Hepatocyte (in vitro differentiated cells): ENCODE measurements around the gene GNS. TPM values are rescaled to one million over a fixed set of nuclear protein-coding genes. Genes with fewer than 3 reads are reported as not detected.

Source experiments
- DNase-seq: peaks from one replicate; pipeline ENCODE4 v3.0.0-alpha.2; 2016; ENCODE audit warnings: low spot score
- H2AFZ ChIP-seq: fragments of 200-600 bp; sonication (generic); 2 replicates; pipeline ENCODE4 v1.6.0; 2016; ENCODE audit warnings: antibody characterized with exemption, mild to moderate bottlenecking
- H3K27ac ChIP-seq: fragments of 200-600 bp; sonication (generic); 2 replicates; pipeline ENCODE4 v1.5.1; 2016; ENCODE audit warnings: mild to moderate bottlenecking
- H3K27me3 ChIP-seq: fragments of 200-600 bp; sonication (generic); 2 replicates; pipeline ENCODE4 v1.6.1; 2016
- H3K36me3 ChIP-seq: fragments of 200-600 bp; sonication (generic); replicated peaks from 2 replicates; pipeline ENCODE4 v1.5.1; 2016; ENCODE audit warnings: low read depth; ENCODE audit not compliant: insufficient read depth
- H3K4me1 ChIP-seq: fragments of 200-600 bp; sonication (generic); 2 replicates; pipeline ENCODE4 v1.5.1; 2016; ENCODE audit warnings: mild to moderate bottlenecking, moderate library complexity; ENCODE audit not compliant: insufficient read depth
- H3K4me2 ChIP-seq: fragments of 200-600 bp; sonication (generic); 2 replicates; pipeline ENCODE4 v1.6.0; 2016
- H3K4me3 ChIP-seq: fragments of 200-600 bp; sonication (generic); 2 replicates; pipeline ENCODE4 v1.5.1; 2016; ENCODE audit warnings: mild to moderate bottlenecking
- H3K79me2 ChIP-seq: fragments of 200-600 bp; sonication (generic); 2 replicates; pipeline ENCODE4 v1.6.0; 2017; ENCODE audit warnings: mild to moderate bottlenecking
- H3K9me2 ChIP-seq: fragments of 200-600 bp; sonication (generic); replicated peaks from 2 replicates; pipeline ENCODE4 v1.6.0; 2017; ENCODE audit warnings: mild to moderate bottlenecking; ENCODE audit not compliant: insufficient read depth
- H3K9me3 ChIP-seq: fragments of 200-600 bp; sonication (generic); 2 replicates; pipeline ENCODE4 v1.5.1; 2016; ENCODE audit warnings: low read depth, mild to moderate bottlenecking
- H4K20me1 ChIP-seq: fragments of 200-600 bp; sonication (generic); 2 replicates; pipeline ENCODE4 v1.6.0; 2016; ENCODE audit warnings: mild to moderate bottlenecking; ENCODE audit not compliant: insufficient read depth, poor library complexity, severe bottlenecking
- CTCF ChIP-seq: fragments of 200-600 bp; sonication (generic); IDR thresholded peaks from 2 replicates; pipeline ENCODE4 v1.5.1; 2016; ENCODE audit warnings: antibody characterized with exemption, mild to moderate bottlenecking; ENCODE audit not compliant: poor library complexity
- EZH2 ChIP-seq: fragments of 200-600 bp; sonication (generic); IDR thresholded peaks from 2 replicates; pipeline ENCODE4 v1.6.1; 2016; ENCODE audit warnings: antibody characterized with exemption, mild to moderate bottlenecking, borderline replicate concordance
- EZH2phosphoT487 ChIP-seq: fragments of 200-600 bp; sonication (generic); IDR thresholded peaks from one replicate; pipeline ENCODE4 v1.6.1; 2018; ENCODE audit warnings: antibody characterized with exemption, mild to moderate bottlenecking, low read depth, moderate library complexity; ENCODE audit not compliant: unreplicated experiment, severe bottlenecking
- WGBS: methylation state at CpG from one replicate; pipeline ENCODE4 v1.1.6; 2016; ENCODE audit warnings: low lambda C conversion rate; ENCODE audit errors: missing lambda C conversion rate; 5-methylcytosine and 5-hydroxymethylcytosine counted together
- polyA plus RNA-seq: library from polyadenylated mRNA; unstranded; fragments of >200 nt; fragmentation: Nextera tagmentation; extraction: Ambion mirVana; gene quantifications from 2 replicates; pipeline ENCODE4 v1.2.1, GENCODE V29; 2016
- total RNA-seq: library from RNA; depleted of rRNA; stranded (reverse); fragments of >200 nt; gene quantifications from 2 replicates; pipeline ENCODE4 v1.2.3, GENCODE V29; 2014

GNS gene
- total and polyA plus RNA-seq, 2 experiments from 2014 or later, result 88.0 to 193 TPM

GRCh38 chr12:64724201-64724745, 34.9 kb downstream of the GNS start:
- H3K27ac ChIP-seq, result no peak overlapping the region
- H4K20me1 ChIP-seq, result no peaks in the 10 kb centered on the region
- H3K9me3 ChIP-seq, result no peaks in the 10 kb centered on the region
- no peaks in the 10 kb centered on the region for H3K27me3 ChIP-seq
- 94% methylated on average over 11 of the region's 11 CpGs for WGBS
- H3K9me2 ChIP-seq, result no peaks in the 10 kb centered on the region
- no peak overlapping the region for H2AFZ ChIP-seq
- H3K4me1 ChIP-seq, result no peaks in the 10 kb centered on the region
- H3K4me2 ChIP-seq, result no peak overlapping the region
- DNase-seq, result no peak
- H3K79me2 ChIP-seq, result no peaks in the 10 kb centered on the region
- TF ChIP-seq EZH2phosphoT487, result no peak
- TF ChIP-seq CTCF, result no peak
- no peak for TF ChIP-seq EZH2
- no peak overlapping the region for H3K4me3 ChIP-seq
- H3K36me3 ChIP-seq, result no peaks in the 10 kb centered on the region

- Histone ChIP-seq H3K79me2 (no peaks in the 10 kb centered on the region), H3K36me3 (no peaks in the 10 kb centered on the region), H3K4me1 (no peaks in the 10 kb centered on the region), H3K4me2 (no peak overlapping the region), H3K9me3 (no peaks in the 10 kb centered on the region), H3K4me3 (no peak overlapping the region), H3K27ac (no peak overlapping the region), H2AFZ (no peak overlapping the region), H3K27me3 (no peaks in the 10 kb centered on the region), H3K9me2 (no peaks in the 10 kb centered on the region), H4K20me1 (no peaks in the 10 kb centered on the region)
- WGBS, result 92% methylated on average over 2 of the region's 2 CpGs
- DNase-seq, result no peak
- no peak for TF ChIP-seq CTCF
- TF ChIP-seq EZH2phosphoT487, result no peak
- TF ChIP-seq EZH2, result no peak
Measured at GRCh38 chr12:64723630-64724029, 35.6 kb downstream of the GNS start.

GRCh38 chr12:64722835-64723234, 36.4 kb downstream of the GNS start:
- WGBS, result 94% methylated on average over 4 of the region's 4 CpGs
- TF ChIP-seq EZH2phosphoT487, result no peak
- TF ChIP-seq EZH2, result no peak
- TF ChIP-seq CTCF, result no peak
- Histone ChIP-seq H3K4me1 (no peaks in the 10 kb centered on the region), H3K4me3 (no peak overlapping the region), H3K79me2 (no peaks in the 10 kb centered on the region), H3K27ac (no peak overlapping the region), H2AFZ (no peak overlapping the region), H3K4me2 (no peak overlapping the region), H3K9me2 (no peaks in the 10 kb centered on the region), H4K20me1 (no peaks in the 10 kb centered on the region), H3K9me3 (no peaks in the 10 kb centered on the region), H3K36me3 (no peaks in the 10 kb centered on the region), H3K27me3 (no peaks in the 10 kb centered on the region)
- DNase-seq, result no peak

GRCh38 chr12:64720884-64721283, 38.3 kb downstream of the GNS start:
- peaks cover 2% of the 10 kb centered on the region for H3K4me1 ChIP-seq
- H2AFZ ChIP-seq, result no peak overlapping the region
- no peaks in the 10 kb centered on the region for H3K36me3 ChIP-seq
- H3K27ac ChIP-seq, result no peak overlapping the region
- no peaks in the 10 kb centered on the region for H3K9me3 ChIP-seq
- H3K4me2 ChIP-seq, result no peak overlapping the region
- WGBS, result 95% methylated on average over 1 of the region's 1 CpG
- H3K9me2 ChIP-seq, result no peaks in the 10 kb centered on the region
- H3K27me3 ChIP-seq, result no peaks in the 10 kb centered on the region
- H3K4me3 ChIP-seq, result no peak overlapping the region
- no peak for TF ChIP-seq EZH2phosphoT487
- TF ChIP-seq EZH2, result no peak
- TF ChIP-seq CTCF, result no peak
- no peaks in the 10 kb centered on the region for H4K20me1 ChIP-seq
- no peak for DNase-seq
- H3K79me2 ChIP-seq, result no peaks in the 10 kb centered on the region
